ENCODE measurements around the gene ACTRT2. TPM values are rescaled to one million over a fixed set of nuclear protein-coding genes. Genes with fewer than 3 reads are reported as not detected.
A peak's percentile ranks its signal among the peaks of the same experiment; 100 is the strongest.

ACTRT2 gene
- total RNA-seq, 4 donors from 2014 or later: not detected

- Histone ChIP-seq H3K4me3 (no peak overlapping the region), H3K4me1 (no peaks in the 10 kb centered on the region), H3K27me3 (no peaks in the 10 kb centered on the region), H3K9me3 (no peaks in the 10 kb centered on the region), H3K36me3 (no peaks in the 10 kb centered on the region), H3K27ac (no peak overlapping the region)
- peak in 1 of 3 donors; percentile 36 for DNase-seq
- TF ChIP-seq POLR2A (IDR thresholded peaks at IDR 0.05) (no peak), CTCF (IDR thresholded peaks at IDR 0.05) (no peak)
Measured at GRCh38 chr1:3040004-3040403, 18.7 kb downstream of the ACTRT2 start.

- no peak overlapping the region for H3K4me3 ChIP-seq
- no peaks in the 10 kb centered on the region for H3K9me3 ChIP-seq
- H3K4me1 ChIP-seq: no peaks in the 10 kb centered on the region
- H3K27ac ChIP-seq: no peak overlapping the region
- H3K27me3 ChIP-seq: no peaks in the 10 kb centered on the region
- DNase-seq: no peak
- TF ChIP-seq POLR2A (IDR thresholded peaks at IDR 0.05) (no peak), CTCF (IDR thresholded peaks at IDR 0.05) (no peak)
- no peaks in the 10 kb centered on the region for H3K36me3 ChIP-seq
Measured at GRCh38 chr1:3042481-3042880, 21.2 kb downstream of the ACTRT2 start.

GRCh38 chr1:3049164-3049563 lies 27.9 kb downstream of the ACTRT2 start:
- Histone ChIP-seq H3K36me3 (no peaks in the 10 kb centered on the region), H3K4me3 (no peak overlapping the region), H3K4me1 (no peaks in the 10 kb centered on the region), H3K9me3 (no peaks in the 10 kb centered on the region), H3K27me3 (no peaks in the 10 kb centered on the region), H3K27ac (no peak overlapping the region)
- DNase-seq: peak in 2 of 3 donors; percentile 28 to 40
- TF ChIP-seq POLR2A (IDR thresholded peaks at IDR 0.05) (no peak), CTCF (IDR thresholded peaks at IDR 0.05) (no peak)

- H3K4me1 ChIP-seq: no peaks in the 10 kb centered on the region
- H3K4me3 ChIP-seq: no peak overlapping the region
- no peaks in the 10 kb centered on the region for H3K27me3 ChIP-seq
- DNase-seq: peak in 1 of 3 donors; percentile 26
- H3K27ac ChIP-seq: no peak overlapping the region
- no peak for TF ChIP-seq CTCF (IDR thresholded peaks at IDR 0.05)
- no peak for TF ChIP-seq POLR2A (IDR thresholded peaks at IDR 0.05)
- H3K36me3 ChIP-seq: no peaks in the 10 kb centered on the region
- no peaks in the 10 kb centered on the region for H3K9me3 ChIP-seq
Measured at GRCh38 chr1:3049905-3050304, 28.6 kb downstream of the ACTRT2 start.

- TF ChIP-seq CTCF (IDR thresholded peaks at IDR 0.05) (no peak), POLR2A (IDR thresholded peaks at IDR 0.05) (no peak)
- Histone ChIP-seq H3K36me3 (no peaks in the 10 kb centered on the region), H3K4me1 (no peaks in the 10 kb centered on the region), H3K9me3 (no peaks in the 10 kb centered on the region), H3K27ac (no peak overlapping the region), H3K4me3 (no peak overlapping the region), H3K27me3 (no peaks in the 10 kb centered on the region)
- DNase-seq: no peak
Measured at GRCh38 chr1:3050603-3051002, 29.3 kb downstream of the ACTRT2 start.

All from Peyer's patch (tissue), 4 donors.